CD14-positive monocyte (primary cell): ENCODE measurements around the gene METTL16. TPM values are rescaled to one million over a fixed set of nuclear protein-coding genes. Genes with fewer than 3 reads are reported as not detected.

Experiments used
- DNase-seq, 3 donors: peaks; one replicate each; pipeline ENCODE4 v3.0.0-alpha.2; 2011 to 2022
- H2AFZ ChIP-seq: 2 replicates; pipeline ENCODE4 v1.6.0; 2012; ENCODE audit warnings: mild to moderate bottlenecking, low read depth, low read length, inconsistent platforms; ENCODE audit not compliant: insufficient read depth, poor library complexity, severe bottlenecking
- H3K27ac ChIP-seq, 2 donors: 1 replicate in 1 of 2; 2 replicates in 1 of 2; pipeline ENCODE4 v1.5.1; 2012 to 2013; ENCODE audit warnings: low read length in 2 of 2, control low read depth in 1 of 2, inconsistent platforms in 1 of 2, low read depth in 1 of 2, mild to moderate bottlenecking in 1 of 2
- H3K27me3 ChIP-seq, 2 donors: one replicate each; pipeline versions ENCODE4 v1.6.0 to v1.6.1; 2011 to 2013; ENCODE audit warnings: low read length in 2 of 2; ENCODE audit not compliant: control insufficient read depth in 2 of 2, insufficient read depth in 2 of 2
- H3K36me3 ChIP-seq, 2 donors: replicated peaks in 1 of 2; 1 replicate in 1 of 2; 2 replicates in 1 of 2; pipeline versions ENCODE4 v1.5.1 to v1.6.1; 2012 to 2013; ENCODE audit warnings: low read length in 2 of 2, control low read depth in 1 of 2, inconsistent platforms in 1 of 2, mild to moderate bottlenecking in 1 of 2; ENCODE audit not compliant: insufficient read depth in 2 of 2, control insufficient read depth in 1 of 2
- H3K4me1 ChIP-seq, 2 donors: 1 replicate in 1 of 2; 2 replicates in 1 of 2; pipeline versions ENCODE4 v1.5.1 to v1.6.1; 2012 to 2013; ENCODE audit warnings: low read length in 2 of 2, control low read depth in 1 of 2, inconsistent platforms in 1 of 2, mild to moderate bottlenecking in 1 of 2, moderate library complexity in 1 of 2; ENCODE audit not compliant: insufficient read depth in 2 of 2, control insufficient read depth in 1 of 2
- H3K4me2 ChIP-seq: replicated peaks from 2 replicates; pipeline ENCODE3; 2012; ENCODE audit warnings: low read length, moderate library complexity, mild to moderate bottlenecking; ENCODE audit not compliant: poor library complexity, severe bottlenecking; ENCODE audit errors: extremely low read depth
- H3K4me3 ChIP-seq, 3 experiments: fragments of 200-600 bp in 1 of 3; sonication (generic) in 1 of 3; replicated peaks in 1 of 3; 1 replicate in 2 of 3; 2 replicates in 1 of 3; pipeline ENCODE4 v1.5.1; 2011 to 2013; ENCODE audit warnings: low read length in 3 of 3, mild to moderate bottlenecking in 3 of 3, control low read depth in 2 of 3, low read depth in 2 of 3, inconsistent platforms in 1 of 3, moderate library complexity in 1 of 3
- H3K79me2 ChIP-seq: 2 replicates; pipeline ENCODE4 v1.6.0; 2012; ENCODE audit warnings: mild to moderate bottlenecking, control low read depth, inconsistent platforms, low read length, moderate library complexity; ENCODE audit not compliant: insufficient read depth
- H3K9ac ChIP-seq: 2 replicates; pipeline ENCODE4 v1.6.0; 2017; ENCODE audit warnings: low read length, mild to moderate bottlenecking; ENCODE audit not compliant: insufficient read depth, poor library complexity, severe bottlenecking
- H3K9me3 ChIP-seq, 2 donors: replicated peaks in 1 of 2; 1 replicate in 1 of 2; 2 replicates in 1 of 2; pipeline versions ENCODE4 v1.5.1 to v1.6.1; 2012 to 2013; ENCODE audit warnings: low read length in 2 of 2, control low read depth in 1 of 2; ENCODE audit not compliant: control insufficient read depth in 1 of 2, insufficient read depth in 1 of 2
- H4K20me1 ChIP-seq: 2 replicates; pipeline ENCODE4 v1.6.0; 2012; ENCODE audit warnings: mild to moderate bottlenecking, low read length, control low read depth, moderate library complexity; ENCODE audit not compliant: insufficient read depth
- H3K27ac Mint-ChIP-seq, 7 donors: one replicate each; pipeline ENCODE4 v1.8.0; 2020; ENCODE audit warnings: mild to moderate bottlenecking in 7 of 7, mixed read lengths in 7 of 7, moderate library complexity in 6 of 7, inconsistent platforms in 2 of 7
- H3K27me3 Mint-ChIP-seq, 3 donors: one replicate each; pipeline ENCODE4 v1.8.0; 2021 to 2022; ENCODE audit warnings: low read depth in 3 of 3, mild to moderate bottlenecking in 3 of 3, mixed read lengths in 3 of 3, moderate library complexity in 3 of 3, inconsistent platforms in 1 of 3
- H3K36me3 Mint-ChIP-seq, 2 donors: one replicate each; pipeline ENCODE4 v1.8.0; 2020; ENCODE audit warnings: mixed read lengths in 2 of 2, inconsistent platforms in 1 of 2, mild to moderate bottlenecking in 1 of 2
- H3K4me1 Mint-ChIP-seq: one replicate; pipeline ENCODE4 v1.8.0; 2020; ENCODE audit warnings: mild to moderate bottlenecking, mixed read lengths
- H3K4me3 Mint-ChIP-seq, 2 donors: one replicate each; pipeline ENCODE4 v1.8.0; 2020; ENCODE audit warnings: mild to moderate bottlenecking in 2 of 2, mixed read lengths in 2 of 2, moderate library complexity in 1 of 2
- H3K9me3 Mint-ChIP-seq, 7 donors: one replicate each; pipeline ENCODE4 v1.8.0; 2020 to 2022; ENCODE audit warnings: mixed read lengths in 7 of 7, mild to moderate bottlenecking in 6 of 7, moderate library complexity in 6 of 7, inconsistent platforms in 2 of 7
- WGBS: methylation state at CpG from one replicate; pipeline ENCODE4 v1.1.5; 2013; ENCODE audit warnings: missing lambda C conversion rate; ENCODE audit not compliant: insufficient coverage; 5-methylcytosine and 5-hydroxymethylcytosine counted together
- intact Hi-C, 2 donors: fragments of 100-400 bp; cut with micrococcal nuclease; formaldehyde crosslinking; loops; one replicate each; pipeline versions ENCODE4 v1.15.0 to v1.15.1; 2023
- polyA plus RNA-seq, 3 donors: library from polyadenylated mRNA; depleted of rRNA in 1 of 3; unstranded in 2 of 3; stranded (reverse) in 1 of 3; fragments of 300-500 nt in 2 of 3; fragments of >200 nt in 1 of 3; fragmentation: Illumina TruSeq in 2 of 3; gene quantifications; 1 replicate in 2 of 3; 2 replicates in 1 of 3; pipeline ENCODE4 v1.2.3, GENCODE V29; 2012 to 2021
- TF ChIP-seq, protein P1 (sequence below): fragments of 200-600 bp; IDR thresholded peaks from one replicate; pipeline ENCODE4 v1.8.0; 2022; ENCODE audit warnings: antibody characterized with exemption, mild to moderate bottlenecking

Gene METTL16
- polyA plus RNA-seq, 3 donors: 3.0 to 8.0 (median 4.7) TPM

GRCh38 chr17:2445638-2446037 is 66.0 kb downstream of the METTL16 start:
- Mint-ChIP-seq H3K4me1 (peaks cover 22% of the 10 kb centered on the region), H3K9me3 (peaks cover 0 to 12% (median 3%) of the 10 kb centered on the region in 7 donors), H3K36me3 (peaks cover 18% of the 10 kb centered on the region in 2 donors), H3K27me3 (no peaks in the 10 kb centered on the region), H3K4me3 (no peak overlapping the region), H3K27ac (no peak overlapping the region)
- Histone ChIP-seq H4K20me1 (no peaks in the 10 kb centered on the region), H3K9me3 (peaks cover 0 to 3% of the 10 kb centered on the region in 2 donors), H2AFZ (no peak overlapping the region), H3K4me1 (peaks cover 1 to 24% of the 10 kb centered on the region in 2 donors), H3K4me2 (no peak overlapping the region), H3K27ac (no peak overlapping the region), H3K79me2 (no peaks in the 10 kb centered on the region), H3K9ac (no peak overlapping the region), H3K27me3 (no peaks in the 10 kb centered on the region), H3K36me3 (peaks cover 0 to 2% of the 10 kb centered on the region in 2 donors), H3K4me3 (no peak overlapping the region)
- DNase-seq: no peak
- 100% methylated on average over 1 of the region's 1 CpG for WGBS
- intact Hi-C loops: no loop called here
- TF ChIP-seq, protein P1, sequence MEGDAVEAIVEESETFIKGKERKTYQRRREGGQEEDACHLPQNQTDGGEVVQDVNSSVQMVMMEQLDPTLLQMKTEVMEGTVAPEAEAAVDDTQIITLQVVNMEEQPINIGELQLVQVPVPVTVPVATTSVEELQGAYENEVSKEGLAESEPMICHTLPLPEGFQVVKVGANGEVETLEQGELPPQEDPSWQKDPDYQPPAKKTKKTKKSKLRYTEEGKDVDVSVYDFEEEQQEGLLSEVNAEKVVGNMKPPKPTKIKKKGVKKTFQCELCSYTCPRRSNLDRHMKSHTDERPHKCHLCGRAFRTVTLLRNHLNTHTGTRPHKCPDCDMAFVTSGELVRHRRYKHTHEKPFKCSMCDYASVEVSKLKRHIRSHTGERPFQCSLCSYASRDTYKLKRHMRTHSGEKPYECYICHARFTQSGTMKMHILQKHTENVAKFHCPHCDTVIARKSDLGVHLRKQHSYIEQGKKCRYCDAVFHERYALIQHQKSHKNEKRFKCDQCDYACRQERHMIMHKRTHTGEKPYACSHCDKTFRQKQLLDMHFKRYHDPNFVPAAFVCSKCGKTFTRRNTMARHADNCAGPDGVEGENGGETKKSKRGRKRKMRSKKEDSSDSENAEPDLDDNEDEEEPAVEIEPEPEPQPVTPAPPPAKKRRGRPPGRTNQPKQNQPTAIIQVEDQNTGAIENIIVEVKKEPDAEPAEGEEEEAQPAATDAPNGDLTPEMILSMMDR: no peak

- Mint-ChIP-seq H3K27me3 (no peaks in the 10 kb centered on the region), H3K4me1 (peaks cover 18% of the 10 kb centered on the region), H3K9me3 (peaks cover 0 to 13% (median 3%) of the 10 kb centered on the region in 7 donors), H3K4me3 (no peak overlapping the region), H3K36me3 (peaks cover 14 to 21% of the 10 kb centered on the region in 2 donors), H3K27ac (no peak overlapping the region)
- Histone ChIP-seq H3K4me1 (peaks cover 14 to 29% of the 10 kb centered on the region in 2 donors), H3K27me3 (no peaks in the 10 kb centered on the region), H4K20me1 (no peaks in the 10 kb centered on the region), H2AFZ (no peak overlapping the region), H3K4me2 (no peak overlapping the region), H3K9me3 (peaks cover 0 to 3% of the 10 kb centered on the region in 2 donors), H3K36me3 (peaks cover 0 to 2% of the 10 kb centered on the region in 2 donors), H3K27ac (no peak overlapping the region), H3K79me2 (no peaks in the 10 kb centered on the region), H3K4me3 (no peak overlapping the region), H3K9ac (no peak overlapping the region)
- TF ChIP-seq, protein P1: no peak
- intact Hi-C loops: no loop called here
- no peak for DNase-seq
- no CpG with 5 or more reads among the region's 8 CpGs for WGBS
Observed at GRCh38 chr17:2444382-2444781, 67.3 kb downstream of the METTL16 start.
